ENCODE measurements around the gene ARHGEF3.
"Not testable (repeated sequence)": the region's sequence is repeated elsewhere in the genome, so short reads cannot be mapped to it uniquely, and the experiment has no call there.

ARHGEF3 gene

DNA sequence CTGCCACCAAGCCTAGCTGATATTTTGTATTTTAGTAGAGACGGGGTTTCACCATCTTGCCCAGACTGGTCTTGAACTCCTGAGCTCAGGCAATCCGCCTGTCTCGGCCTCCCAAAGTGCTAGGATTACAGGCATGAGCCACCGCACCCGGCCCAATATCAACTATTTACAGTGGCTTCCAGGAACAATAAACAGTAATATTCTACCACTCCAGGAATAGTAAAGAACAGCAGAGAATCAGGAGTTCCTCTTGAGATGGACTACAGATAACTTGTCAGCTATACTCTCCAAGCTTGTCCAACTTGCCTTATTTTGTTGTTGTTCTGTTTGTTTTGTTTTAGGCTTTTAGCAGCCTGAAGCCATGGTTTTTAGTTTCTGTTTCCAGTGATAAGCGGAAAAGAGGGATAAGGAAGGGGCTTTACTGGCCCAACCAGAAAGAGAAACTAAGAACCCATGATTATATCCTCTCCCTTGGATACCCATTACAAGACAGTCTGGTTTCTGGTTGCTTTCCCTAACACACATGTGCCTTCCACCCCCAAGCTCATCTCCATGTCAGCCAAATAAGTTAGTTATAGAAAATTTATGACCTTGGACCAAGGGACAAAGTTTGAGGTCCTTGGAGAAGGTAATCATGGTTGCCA lies 36.7 kb downstream of the ARHGEF3 start:
- no peak for DNase-seq

GRCh38 chr3:56764184-56764583 lies 37.6 kb downstream of the ARHGEF3 start:
- no peak for DNase-seq

DNA sequence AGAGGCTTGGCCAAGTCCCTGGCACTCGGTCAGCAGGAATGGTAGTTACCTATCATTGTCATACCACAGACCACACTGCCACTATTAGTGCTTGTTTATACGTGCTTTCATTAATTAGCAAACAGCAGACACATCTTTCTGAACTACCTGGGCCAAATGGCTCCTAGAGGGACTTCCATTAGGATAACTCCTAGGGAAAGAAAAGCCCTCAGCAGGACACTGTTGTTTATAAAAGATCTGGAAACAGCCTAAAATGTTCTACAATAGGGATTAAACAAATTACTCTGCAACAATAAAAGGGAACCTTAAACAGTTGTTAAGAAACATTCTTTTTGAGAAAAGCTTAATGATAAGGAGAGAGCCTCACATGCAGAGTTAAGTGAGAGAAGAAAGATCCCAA lies 38.5 kb downstream of the ARHGEF3 start:
- no peak for DNase-seq

DNA sequence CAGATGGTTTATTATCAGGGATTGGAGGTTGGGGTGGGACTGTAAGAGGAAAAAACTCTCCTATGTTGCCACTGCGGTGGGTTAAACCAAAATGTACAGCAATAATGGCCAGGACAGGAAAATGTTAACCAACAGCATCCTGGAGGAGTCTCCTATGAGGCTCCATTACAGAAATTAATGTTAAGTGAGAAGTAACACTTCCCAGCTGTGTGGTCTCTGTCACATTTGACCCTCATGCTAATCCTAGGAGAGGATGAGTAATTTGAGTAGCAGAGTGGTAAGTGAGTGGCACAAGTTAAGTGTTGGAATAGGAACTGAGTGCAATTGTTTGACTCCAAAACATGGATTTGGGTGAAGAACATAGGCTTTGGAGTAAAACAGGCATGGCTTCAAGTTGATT lies 39.0 kb downstream of the ARHGEF3 start:
- DNase-seq, result no peak

- no peak for DNase-seq
Observed at GRCh38 chr3:56761887-56762651, 39.7 kb downstream of the ARHGEF3 start.

- DNase-seq, result no peak
Observed at GRCh38 chr3:56761023-56761422, 40.7 kb downstream of the ARHGEF3 start.

DNA sequence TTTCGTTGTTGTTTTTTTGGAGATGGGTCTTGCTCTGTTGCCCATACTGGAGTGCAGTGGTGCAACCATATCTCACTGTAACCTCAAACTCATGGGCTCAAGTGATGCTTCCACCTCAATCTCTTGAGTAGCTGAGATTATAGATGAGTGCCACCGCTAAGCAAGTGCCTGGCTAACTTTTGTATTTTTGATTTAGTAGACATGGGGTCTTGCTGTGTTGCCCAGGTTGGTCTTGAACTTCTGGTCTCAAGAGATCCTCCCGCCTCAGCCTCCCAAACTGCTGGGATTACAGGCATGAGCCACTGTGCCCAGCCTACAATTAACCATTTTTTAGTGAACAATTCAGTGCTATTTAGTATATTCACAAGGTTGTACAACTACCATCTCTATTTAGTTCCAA lies 42.2 kb downstream of the ARHGEF3 start:
- DNase-seq, result no peak

GRCh38 chr3:56758539-56758981 lies 43.2 kb downstream of the ARHGEF3 start:
- DNase-seq, result no peak

DNA sequence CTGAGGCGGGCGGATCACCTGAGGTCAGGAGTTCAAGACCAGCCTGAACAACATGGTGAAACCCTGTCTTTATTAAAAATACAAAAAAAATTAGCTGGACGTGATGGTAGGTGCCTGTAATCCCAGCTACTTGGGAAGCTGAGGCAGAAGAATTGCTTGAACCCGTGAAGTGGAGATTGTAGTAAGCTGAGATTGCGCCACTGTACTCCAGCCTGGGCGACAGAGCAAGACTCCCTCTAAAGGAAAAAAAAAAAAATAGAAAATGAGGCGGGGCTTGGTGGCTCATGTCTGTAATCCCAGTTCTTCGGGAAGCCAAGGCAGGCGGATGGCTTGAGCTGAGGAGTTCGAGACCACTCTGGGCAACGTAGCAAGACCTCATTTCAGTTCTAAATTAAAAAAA lies 43.7 kb downstream of the ARHGEF3 start:
- DNase-seq, result not testable (repeated sequence)

DNA sequence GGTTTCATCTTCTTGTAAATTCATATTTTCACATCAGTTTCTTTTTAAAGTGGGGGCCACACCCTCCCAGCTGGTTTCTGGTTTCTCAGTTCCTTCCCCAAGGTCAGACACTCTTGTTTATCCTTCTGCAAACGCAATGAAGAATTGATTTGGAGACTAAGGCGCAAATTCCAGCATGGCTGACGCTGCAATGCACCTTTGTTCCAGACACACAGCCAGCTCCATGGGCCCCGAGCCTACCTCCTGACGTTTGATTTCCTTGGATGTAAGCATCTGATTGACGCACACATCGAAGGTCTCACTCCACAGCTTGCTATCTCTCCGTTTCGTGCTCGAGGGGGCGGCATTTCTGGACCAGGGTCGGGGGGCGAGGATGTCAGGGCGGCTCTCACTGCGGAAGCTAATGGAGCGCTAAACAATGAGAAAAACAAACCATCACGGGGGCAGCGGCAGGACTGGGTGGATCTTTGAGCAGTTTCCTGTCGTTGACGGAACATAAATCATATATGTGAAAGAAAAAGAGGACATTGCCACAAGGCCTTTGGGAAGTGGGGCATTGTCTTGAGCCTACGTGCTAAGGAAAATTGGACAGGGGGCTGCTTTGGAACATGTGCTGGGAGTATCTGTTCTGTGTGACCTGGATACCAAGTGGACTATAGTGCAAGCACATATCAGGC lies 46.9 kb downstream of the ARHGEF3 start:
- DNase-seq, result peak; percentile 11

DNA sequence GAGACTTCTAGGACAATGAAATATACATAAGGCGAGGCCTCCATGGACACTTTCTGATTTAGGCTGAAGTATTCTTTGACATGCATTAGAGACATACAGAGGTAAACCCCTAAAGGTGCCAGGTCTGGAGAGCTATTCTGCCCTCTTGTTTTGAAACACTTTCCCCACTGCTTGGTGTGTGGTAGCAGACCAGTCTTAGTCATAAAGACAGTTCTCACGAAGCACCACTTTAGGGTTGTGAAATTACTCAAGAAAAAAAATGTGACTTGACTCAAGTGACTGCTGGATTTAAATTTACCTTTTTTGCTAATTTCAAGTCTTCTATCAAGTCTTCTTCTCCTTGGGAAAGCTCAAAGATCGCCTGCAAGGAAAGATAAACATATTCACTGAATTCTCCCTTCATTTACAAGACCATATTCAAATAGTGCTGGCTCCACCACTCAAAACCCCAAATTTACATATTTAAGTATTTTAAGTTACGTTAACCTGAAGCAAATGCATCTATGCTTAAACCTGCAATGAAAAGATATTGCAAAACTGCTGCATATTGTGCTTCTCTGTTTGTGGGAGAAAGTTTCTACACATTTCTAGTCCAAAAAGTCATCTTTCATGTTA lies 48.4 kb downstream of the ARHGEF3 start:
- no peak for DNase-seq

DNA sequence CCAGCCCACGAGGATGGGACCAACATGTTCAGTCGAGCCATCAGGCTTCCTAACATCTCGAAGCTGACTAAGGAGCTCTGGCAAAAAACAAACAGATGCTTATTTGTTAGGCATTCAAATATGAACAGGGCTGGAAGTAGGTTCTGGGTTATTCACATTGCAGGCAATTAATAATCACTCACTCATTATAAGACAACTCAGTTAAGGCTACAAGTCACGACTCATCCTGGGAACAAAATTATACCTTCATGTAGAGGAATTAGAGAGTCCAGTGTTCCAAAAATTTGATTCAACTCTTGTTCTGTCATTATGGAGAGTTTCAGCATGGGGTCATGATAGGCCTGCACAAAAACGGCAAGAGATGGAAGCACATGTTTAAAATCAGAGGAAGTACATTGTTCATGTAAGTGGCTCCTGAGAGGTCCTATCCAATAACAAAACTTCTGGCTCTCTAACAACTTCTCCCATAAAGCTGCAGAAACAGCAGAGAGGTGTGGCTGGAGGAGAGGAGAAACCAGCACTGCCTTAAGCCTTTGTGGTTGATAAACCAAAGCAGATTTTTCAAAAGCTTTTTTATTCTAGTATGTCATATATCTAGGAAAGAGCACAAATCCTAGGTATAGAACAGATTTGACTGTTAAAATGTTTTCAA lies 50.6 kb downstream of the ARHGEF3 start:
- DNase-seq, result no peak

DNA sequence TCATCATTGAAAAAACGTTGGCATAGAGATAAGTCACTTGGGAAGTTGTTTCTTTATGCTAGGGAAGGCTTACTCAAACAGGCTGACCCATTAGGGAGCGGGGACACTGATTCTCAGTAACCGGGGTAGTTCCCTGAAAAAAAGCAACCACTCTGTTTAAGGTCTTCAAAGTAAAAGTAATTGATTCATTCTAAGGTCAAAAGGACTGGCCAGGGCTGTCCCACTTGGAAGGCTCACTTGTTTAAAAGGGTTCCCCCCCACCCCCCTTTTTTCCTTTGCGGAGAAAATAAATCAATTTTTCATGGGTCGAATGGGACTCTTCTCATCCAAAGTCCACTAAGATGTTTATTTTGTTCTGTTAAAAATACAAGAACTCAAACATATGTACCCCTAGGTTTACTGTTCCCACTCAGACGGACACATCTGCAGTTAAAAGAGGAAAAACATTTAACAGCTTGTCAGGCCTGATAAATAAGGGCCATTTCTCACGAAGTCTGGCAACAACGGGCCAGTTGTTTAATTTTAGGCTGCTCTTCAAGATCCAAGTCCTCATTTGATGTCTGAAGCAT lies 53.0 kb downstream of the ARHGEF3 start:
- DNase-seq, result no peak

GRCh38 chr3:56747150-56747549 lies 54.6 kb downstream of the ARHGEF3 start:
- no peak for DNase-seq

DNA sequence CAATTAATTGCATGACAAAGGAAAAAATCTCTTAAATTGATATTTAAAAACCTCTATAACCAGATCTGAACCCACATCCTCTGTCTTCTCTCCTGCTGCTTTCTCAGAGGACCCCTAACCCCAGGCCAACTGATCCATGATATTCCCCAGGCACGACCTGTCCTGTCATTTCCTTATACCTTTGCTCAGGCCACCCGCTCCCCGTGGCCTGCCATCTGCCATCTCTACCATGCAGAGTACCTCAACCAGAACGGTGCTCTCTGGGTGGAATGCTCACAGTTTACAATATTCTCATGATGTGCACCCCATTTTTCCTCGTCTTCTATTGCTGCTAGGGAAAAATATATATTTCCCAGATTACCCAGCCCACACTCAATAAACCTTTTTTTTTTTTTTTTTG lies 57.7 kb downstream of the ARHGEF3 start:
- DNase-seq, result no peak

- no peak for DNase-seq
Observed at GRCh38 chr3:56742887-56743286, 58.9 kb downstream of the ARHGEF3 start.

GRCh38 chr3:56739036-56739435 lies 62.7 kb downstream of the ARHGEF3 start:
- DNase-seq, result no peak

GRCh38 chr3:56737006-56737405 lies 64.7 kb downstream of the ARHGEF3 start:
- no peak for DNase-seq

GRCh38 chr3:56732109-56732508 lies 69.6 kb downstream of the ARHGEF3 start:
- DNase-seq, result no peak

DNA sequence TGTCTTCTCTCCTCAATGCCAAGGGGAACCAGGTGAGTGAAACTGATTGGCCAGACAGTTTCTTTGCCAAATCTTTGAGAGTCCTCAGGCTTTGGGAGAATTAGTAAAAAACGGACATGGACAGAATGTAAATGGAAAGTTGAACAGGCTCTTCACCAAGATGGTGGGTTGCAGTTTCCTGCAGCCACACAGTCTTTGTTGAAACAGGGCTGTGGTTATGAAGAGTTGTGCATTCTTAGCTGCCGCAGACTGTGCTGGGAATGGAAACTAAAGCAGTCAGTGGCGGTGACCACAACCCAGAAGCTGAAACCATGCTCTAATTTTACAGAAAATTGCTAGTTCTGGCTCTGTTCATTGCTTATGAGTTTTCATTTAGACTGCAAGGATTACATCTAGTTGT lies 76.6 kb downstream of the ARHGEF3 start:
- peak; percentile 32 for DNase-seq

GRCh38 chr3:56724676-56725075 lies 77.1 kb downstream of the ARHGEF3 start:
- DNase-seq, result no peak

GRCh38 chr3:56720849-56721248 lies 80.9 kb downstream of the ARHGEF3 start:
- DNase-seq, result no peak

DNA sequence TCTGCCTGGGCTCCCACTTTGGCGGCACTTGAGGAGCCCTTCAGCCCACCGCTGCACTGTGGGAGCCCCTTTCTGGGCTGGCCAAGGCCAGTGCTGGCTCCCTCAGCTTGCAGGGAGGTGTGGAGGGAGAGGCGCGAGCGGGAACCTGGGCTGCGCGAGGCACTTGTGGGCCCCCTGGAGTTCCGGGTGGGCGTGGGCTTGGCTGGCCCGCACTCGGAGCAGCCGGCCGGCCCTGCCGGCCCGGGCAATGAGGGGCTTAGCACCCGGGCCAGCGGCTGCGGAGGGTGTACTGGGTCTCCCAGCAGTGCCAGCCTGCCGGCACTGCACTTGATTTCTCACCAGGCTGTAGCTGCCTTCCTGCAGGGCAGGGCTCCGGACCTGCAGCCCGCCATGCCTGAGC lies 82.9 kb downstream of the ARHGEF3 start:
- not testable (repeated sequence) for DNase-seq

Data from activated effector memory CD4-positive, alpha-beta T cell treated with Interleukin-2 at 50 U/mL for 16 hours (primary cell).